ENCODE results near the gene MED26. TPM values are rescaled to one million over a fixed set of nuclear protein-coding genes. Genes with fewer than 3 reads are reported as not detected.

Gene MED26
- polyA plus RNA-seq, 10 donors, result 4.5 to 6.8 (median 6.0) TPM

DNA sequence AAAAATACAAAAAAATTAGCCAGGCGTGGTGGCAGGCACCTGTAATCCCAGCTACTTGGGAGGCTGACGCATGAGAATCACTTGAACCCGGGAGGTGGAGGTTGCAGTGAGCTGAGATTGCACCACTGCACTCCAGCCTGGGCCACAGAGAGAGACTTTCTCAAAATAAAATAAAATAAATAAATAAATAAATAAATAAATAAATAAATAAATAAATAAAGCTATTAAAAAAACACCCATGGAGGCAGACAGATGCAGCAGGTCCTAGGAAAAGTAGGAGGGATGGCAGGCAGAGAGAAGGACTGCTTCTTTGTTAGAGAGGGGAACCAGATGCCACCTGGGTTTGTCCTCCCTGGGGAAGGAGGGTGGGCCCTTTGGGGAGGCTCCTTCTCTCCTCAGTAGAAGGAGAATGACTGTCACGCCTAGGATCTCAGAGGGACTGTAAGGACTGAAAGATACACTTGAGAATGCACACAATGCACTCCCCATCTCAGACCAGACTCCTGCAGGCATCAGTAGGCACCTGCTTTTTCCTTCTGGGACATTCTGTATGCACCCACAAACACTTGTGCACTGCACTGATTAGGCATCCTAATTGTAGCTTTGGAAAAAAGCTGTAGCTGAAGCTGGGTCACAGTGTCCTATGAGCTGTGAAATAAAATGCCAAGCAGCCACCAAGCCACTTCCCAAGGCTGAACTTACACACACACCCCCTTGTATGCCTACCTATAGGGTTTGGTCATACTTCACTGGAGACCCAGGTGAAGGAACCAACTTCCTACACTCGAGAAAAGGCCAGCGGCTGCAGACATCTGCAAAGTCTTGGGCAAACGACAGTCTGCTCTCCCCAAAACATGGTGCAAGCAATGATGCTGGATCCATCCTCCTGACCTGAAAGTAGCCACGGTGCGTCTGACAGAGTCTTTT is 36.9 kb downstream of the MED26 start:
- DNase-seq, result no peak

DNA sequence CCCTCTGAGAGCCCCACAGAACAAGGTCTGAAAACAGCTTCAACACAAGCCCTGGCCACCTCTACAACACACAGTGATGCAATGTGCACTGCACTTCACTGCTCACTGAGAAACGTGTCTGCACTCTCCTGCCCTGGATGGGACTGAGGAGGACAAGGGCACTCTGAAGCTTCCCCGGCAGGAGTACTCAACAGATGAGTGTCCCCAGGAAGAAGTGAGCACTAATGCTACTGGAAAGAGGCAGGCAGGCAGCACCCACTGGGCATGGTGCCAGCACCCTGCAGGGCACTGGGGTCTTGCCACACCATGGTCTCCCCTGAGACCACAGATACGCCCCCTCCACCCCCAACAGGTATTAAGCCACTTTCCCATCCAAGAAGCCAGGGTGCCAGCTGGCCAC is 38.1 kb downstream of the MED26 start:
- no peak for DNase-seq

GRCh38 chr19:16588824-16589577 is 39.0 kb downstream of the MED26 start:
- no peak for DNase-seq

- peak in 2 of 3 donors; percentile 36 to 50 for DNase-seq
Measured at GRCh38 chr19:16587833-16588823, 39.9 kb downstream of the MED26 start.

DNA sequence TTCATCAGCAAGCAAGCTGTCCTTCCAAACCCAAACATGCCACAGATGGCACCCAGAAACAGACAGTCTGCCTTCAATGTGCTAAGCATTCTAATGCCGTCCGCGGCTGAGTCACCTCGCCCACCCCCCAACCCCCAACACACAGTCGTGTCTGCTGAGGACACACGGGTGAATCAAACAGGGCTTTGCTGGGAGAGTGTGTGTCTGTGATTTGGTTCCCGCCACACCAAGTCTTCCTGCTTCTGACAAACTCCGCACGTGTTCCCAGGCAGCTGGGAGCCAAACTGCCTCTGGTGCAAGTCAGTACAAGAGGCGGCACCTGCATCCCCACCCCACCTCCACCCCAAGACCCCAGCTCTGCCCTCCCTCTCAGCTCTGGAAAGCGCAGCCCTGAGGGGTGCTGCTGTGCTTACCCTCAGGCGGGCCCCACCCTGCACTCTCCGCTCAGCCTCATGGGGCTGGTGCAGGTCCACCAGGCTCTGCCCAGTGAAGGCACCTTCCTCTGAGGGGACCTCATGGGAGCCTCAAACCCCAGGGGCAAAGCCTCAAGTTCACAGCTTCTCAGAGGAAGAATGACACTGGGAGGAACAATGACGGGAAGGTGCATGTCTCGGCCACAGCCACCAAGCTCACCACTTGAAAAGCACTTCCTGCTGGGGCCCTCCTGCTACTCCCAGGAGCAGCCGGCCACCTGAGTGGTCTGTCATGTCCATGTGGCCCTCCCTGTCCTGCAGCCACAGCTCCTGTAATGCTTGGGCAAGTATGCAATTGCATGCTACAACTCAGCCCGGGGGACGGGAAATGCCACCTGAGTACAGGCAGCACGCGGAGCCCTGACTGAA is 40.8 kb downstream of the MED26 start:
- DNase-seq, result peak in 1 of 3 donors; percentile 39

- DNase-seq, result no peak
Measured at GRCh38 chr19:16586477-16586871, 41.5 kb downstream of the MED26 start.

DNA sequence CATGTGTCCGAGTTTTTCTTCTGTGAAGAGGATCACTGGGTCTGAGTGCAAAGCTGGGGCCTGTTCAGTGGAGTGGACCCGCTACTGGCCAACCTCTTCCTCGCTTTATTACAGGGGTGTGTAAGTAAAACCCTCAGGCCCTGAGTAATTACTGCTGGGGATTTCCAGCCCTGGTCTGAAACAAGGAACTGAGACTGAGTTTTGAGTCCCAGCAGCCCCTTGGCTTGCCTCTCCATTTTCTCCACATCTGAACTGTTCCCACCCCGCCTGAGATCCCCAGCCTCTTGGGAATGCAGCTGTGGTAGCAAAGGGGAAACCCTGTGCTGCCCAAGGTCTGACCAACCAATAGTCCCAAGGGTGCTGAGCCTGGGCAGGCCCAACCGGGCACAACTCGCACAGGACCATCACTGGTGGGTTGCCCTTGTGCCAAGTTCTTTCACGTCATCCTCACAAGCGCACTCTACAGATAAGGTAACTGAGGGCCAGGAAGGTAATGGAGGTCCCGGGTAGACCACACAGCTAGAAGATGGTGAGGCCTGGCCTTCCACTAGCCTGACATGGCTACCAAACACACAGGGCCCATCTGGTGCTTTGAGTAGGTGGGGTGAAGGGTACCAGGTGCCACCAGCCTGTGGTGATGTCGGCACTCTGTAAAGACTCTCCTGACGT is 42.1 kb downstream of the MED26 start:
- no peak for DNase-seq

- no peak for DNase-seq
Measured at GRCh38 chr19:16585094-16585801, 42.8 kb downstream of the MED26 start.

DNA sequence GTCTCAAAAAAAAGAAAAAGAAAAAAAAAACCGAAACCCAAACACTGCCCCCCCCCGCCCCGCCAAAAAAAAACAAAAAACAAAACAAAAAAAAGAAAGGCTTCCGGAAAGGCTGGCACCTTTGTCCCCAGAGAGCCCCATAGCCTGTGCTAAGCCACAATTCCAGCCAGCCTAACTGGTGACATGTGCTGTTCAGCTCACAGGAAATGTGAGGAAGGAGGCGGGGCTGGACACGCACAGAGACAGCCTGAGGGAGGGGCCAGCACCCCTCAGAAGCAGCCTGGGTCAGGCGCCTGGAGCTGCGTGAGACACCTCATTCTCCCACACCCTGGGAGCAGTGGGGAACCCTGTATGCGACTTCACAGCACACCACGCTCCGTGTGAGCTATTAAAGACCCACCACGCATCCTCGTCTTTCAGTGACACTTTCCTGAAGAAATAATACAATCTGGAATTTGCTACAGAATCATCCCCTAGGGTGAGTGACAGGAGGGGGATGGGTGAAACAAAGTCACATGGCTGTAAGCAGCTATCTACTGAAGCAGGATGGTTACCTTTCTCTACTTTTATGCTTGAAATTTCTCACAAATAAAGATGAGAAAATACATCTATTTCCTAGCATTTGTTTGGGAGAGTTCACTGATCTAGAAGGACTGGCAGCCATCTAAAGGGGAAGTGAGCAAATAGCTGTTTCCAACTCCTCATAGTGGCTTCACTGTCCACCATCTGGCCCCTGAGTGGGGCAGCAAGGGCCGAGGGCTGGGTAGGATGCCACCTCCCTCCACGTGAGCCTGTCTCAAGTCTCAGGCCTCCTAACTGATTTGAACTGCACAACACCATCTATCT is 43.5 kb downstream of the MED26 start:
- peak; percentile 71 to 90 (median 80) for DNase-seq

- no peak for DNase-seq
Measured at GRCh38 chr19:16582486-16583261, 45.3 kb downstream of the MED26 start.

DNA sequence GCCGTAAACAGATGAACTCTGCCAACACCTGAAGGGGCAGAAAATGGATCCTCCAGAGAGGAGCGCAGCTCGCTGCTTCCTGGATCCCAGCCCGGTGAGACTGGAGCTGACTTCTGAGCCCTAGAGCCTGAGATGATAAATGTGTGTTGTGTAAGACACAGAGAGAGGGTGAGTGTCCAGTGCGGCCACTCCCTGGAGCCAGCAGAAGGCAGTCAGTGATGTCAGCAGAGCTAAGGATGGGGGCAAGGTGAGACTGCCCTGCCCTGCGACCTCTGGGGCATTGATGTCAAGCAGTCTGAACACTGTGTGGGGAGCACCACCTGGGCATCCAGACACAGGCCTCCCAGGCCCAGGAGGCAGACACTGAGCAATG is 46.0 kb downstream of the MED26 start:
- no peak for DNase-seq

DNA sequence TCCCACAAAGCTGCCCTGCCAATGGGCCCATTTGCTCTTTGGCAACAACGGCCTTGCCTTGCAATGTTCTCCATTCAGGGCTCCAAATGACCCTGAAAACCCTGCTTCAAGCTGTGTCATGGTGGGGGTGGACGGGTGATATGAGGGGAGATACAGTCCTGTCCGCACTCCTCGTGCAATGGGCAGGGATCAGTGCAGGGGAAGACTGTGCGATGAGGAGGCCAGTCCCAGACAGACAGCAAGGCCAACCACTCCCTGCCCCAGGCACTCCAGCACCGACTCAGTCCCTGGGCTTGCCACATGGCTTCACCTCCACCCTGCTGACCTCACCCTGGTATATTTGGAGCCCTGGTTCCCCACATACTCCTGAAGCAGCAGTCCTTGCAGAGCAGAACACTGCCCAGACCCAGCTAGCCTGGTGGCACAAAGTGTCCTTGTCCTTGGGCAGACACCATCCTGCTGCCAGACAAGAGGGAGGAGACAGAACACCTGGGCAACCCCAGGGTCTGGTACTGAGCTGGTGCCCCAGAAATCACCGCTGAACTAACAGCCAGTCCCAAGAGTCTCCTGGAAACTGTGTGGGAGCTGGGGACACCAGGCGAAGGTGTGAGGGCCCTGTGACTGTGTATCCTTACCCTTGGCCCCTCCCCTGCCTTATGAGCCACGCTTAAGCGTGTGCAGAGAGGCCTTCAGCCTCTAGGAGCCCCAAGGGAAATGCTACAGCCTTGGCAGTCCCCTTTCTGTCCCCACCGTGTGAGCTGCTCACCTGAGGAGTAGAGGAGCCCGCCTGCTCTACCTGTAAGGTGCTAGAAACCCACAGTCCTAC is 46.6 kb downstream of the MED26 start:
- DNase-seq, result no peak

- no peak for DNase-seq
Measured at GRCh38 chr19:16579381-16579780, 48.6 kb downstream of the MED26 start.

- DNase-seq, result no peak
Measured at GRCh38 chr19:16577531-16577985, 50.4 kb downstream of the MED26 start.

DNA sequence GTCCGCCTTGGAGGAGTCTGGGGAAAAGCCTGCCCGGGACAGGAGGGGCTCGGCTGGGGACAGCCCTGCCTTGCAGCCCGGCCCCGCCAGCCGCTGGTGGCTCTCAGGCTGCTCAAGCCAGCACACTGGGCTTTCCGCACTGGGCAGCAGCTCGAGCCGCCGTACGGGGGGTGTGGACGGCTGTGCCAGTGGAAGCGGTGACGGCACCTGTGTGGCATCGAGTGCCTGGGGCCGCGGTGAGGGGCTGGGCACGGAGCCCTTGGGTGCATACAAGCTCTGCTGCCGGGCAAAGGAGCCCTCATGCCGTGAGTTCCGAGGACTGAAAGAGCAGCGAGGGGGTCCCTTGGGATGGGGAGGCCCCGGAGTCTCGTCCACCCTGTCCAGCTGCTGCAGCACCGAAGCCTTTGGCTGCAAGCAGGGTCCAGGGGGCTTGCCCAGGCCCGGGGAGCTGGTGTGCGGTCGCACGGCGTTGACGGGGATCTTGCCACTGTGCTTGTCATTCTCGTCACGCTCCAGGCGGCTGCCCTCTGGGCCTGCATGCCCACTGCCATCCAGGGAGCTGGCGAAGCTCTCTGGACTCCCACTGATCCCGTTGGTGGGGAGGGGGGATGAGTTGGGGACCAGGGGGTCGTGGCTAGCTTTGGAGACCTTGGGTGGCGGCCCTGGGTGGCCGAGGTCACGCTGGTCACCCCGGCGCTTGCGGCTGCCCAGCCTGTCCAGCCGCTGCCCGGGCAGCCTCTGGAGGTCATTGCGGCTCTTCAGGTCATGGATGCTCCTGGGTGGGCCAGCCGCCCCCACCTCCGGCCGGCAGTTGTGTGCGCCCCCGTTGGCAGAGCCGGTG is 51.1 kb downstream of the MED26 start:
- DNase-seq, result no peak
